H1 (cell line): ENCODE data around the gene VARS2. TPM values are rescaled to one million over a fixed set of nuclear protein-coding genes. Genes with fewer than 3 reads are reported as not detected.

Experiments used
- CTCF ChIA-PET: fragments of 300-600 bp; sonication (Branson Sonifier 250); formaldehyde crosslinking; loops from one replicate; lab custom pipeline; 2021; ENCODE audit not compliant: partially characterized antibody; lab: Charles Lee
- POLR2A ChIA-PET: fragments of 300-600 bp; sonication (Branson Sonifier 250); formaldehyde crosslinking; loops from one replicate; lab custom pipeline; 2021; ENCODE audit warnings: inconsistent platforms; ENCODE audit not compliant: partially characterized antibody; lab: Charles Lee
- DNase-seq, 2 experiments: peaks; one replicate each; pipeline versions ENCODE4 v3.0.0 to v3.0.0-alpha.2; 2010 to 2022; ENCODE audit warnings: low spot score in 2 of 2, low read depth in 1 of 2, mixed read lengths in 1 of 2
- FAIRE-seq: peaks from 2 replicates; lab custom pipeline; 2011; peaks lifted over from hg19 to GRCh38; lab: Jason Lieb, UNC
- H2AFZ ChIP-seq: 2 replicates; pipeline ENCODE4 v1.8.1; 2012; ENCODE audit warnings: low read length, inconsistent platforms
- H2AK5ac ChIP-seq: 2 replicates; pipeline ENCODE4 v1.6.1; 2013; ENCODE audit warnings: low read depth, low read length
- H2BK120ac ChIP-seq: replicated peaks from 2 replicates; pipeline ENCODE3; 2013; ENCODE audit warnings: low read depth, low read length, inconsistent platforms
- H2BK12ac ChIP-seq: 2 replicates; pipeline ENCODE4 v1.6.1; 2013; ENCODE audit warnings: low read depth, low read length
- H2BK15ac ChIP-seq: 2 replicates; pipeline ENCODE4 v1.6.1; 2013; ENCODE audit warnings: low read length
- H2BK20ac ChIP-seq: 2 replicates; pipeline ENCODE4 v1.6.1; 2013; ENCODE audit warnings: low read length
- H2BK5ac ChIP-seq: 2 replicates; pipeline ENCODE4 v1.6.1; 2013; ENCODE audit warnings: low read depth, low read length
- H3K14ac ChIP-seq: 2 replicates; pipeline ENCODE4 v1.6.1; 2013; ENCODE audit warnings: inconsistent platforms; ENCODE audit not compliant: insufficient read length
- H3K18ac ChIP-seq: 2 replicates; pipeline ENCODE4 v1.6.1; 2013; ENCODE audit warnings: low read length; ENCODE audit errors: extremely low read depth
- H3K23ac ChIP-seq: 2 replicates; pipeline ENCODE4 v1.6.1; 2013; ENCODE audit warnings: inconsistent platforms; ENCODE audit not compliant: insufficient read length
- H3K23me2 ChIP-seq: 2 replicates; pipeline ENCODE4 v1.6.1; 2013; ENCODE audit warnings: low read depth, low read length
- H3K27ac ChIP-seq: 2 replicates; pipeline ENCODE4 v1.6.1; 2011; ENCODE audit warnings: low read depth, low read length, inconsistent platforms
- H3K27me3 ChIP-seq, 4 experiments: replicated peaks in 1 of 4; 1 replicate in 1 of 4; 2 replicates in 3 of 4; pipeline versions ENCODE4 v1.6.1 to v1.8.1; 2011 to 2013; ENCODE audit warnings: low read length in 3 of 4, mild to moderate bottlenecking in 3 of 4, inconsistent platforms in 2 of 4, mixed read lengths in 2 of 4, moderate library complexity in 1 of 4; ENCODE audit not compliant: control insufficient read depth in 3 of 4, insufficient read depth in 3 of 4; ENCODE audit errors: extremely low read depth in 1 of 4
- H3K36me3 ChIP-seq, 4 experiments: 2 replicates each; pipeline versions ENCODE4 v1.6.1 to v1.8.1; 2011 to 2013; ENCODE audit warnings: mild to moderate bottlenecking in 4 of 4, low read length in 3 of 4, moderate library complexity in 2 of 4, control low read depth in 1 of 4, inconsistent platforms in 1 of 4; ENCODE audit not compliant: insufficient read depth in 4 of 4, control insufficient read depth in 2 of 4
- H3K4ac ChIP-seq: replicated peaks from 2 replicates; pipeline ENCODE3; 2013; ENCODE audit warnings: low read length, low read depth, mixed read lengths, inconsistent platforms; ENCODE audit not compliant: insufficient read length
- H3K4me1 ChIP-seq, 4 experiments: replicated peaks in 1 of 4; 1 replicate in 1 of 4; 2 replicates in 3 of 4; pipeline versions ENCODE4 v1.6.1 to v1.8.1; 2011 to 2013; ENCODE audit warnings: low read length in 3 of 4, inconsistent platforms in 2 of 4, mixed read lengths in 1 of 4; ENCODE audit not compliant: insufficient read depth in 4 of 4, control insufficient read depth in 3 of 4
- H3K4me2 ChIP-seq, 2 experiments: 2 replicates each; pipeline versions ENCODE4 v1.6.1 to v1.8.1; 2011 to 2013; ENCODE audit warnings: low read depth in 2 of 2, low read length in 2 of 2, control low read depth in 1 of 2, inconsistent platforms in 1 of 2, mild to moderate bottlenecking in 1 of 2; ENCODE audit not compliant: insufficient read depth in 1 of 2
- H3K4me3 ChIP-seq, 4 experiments: fragments of 200-600, 300-600 bp in 1 of 4; sonication (generic), shearing (Covaris generic), sonication (Bioruptor Twin) in 1 of 4; 2 replicates each; pipeline versions ENCODE4 v1.5.1 to v1.8.1; 2011 to 2016; ENCODE audit warnings: low read length in 4 of 4, low read depth in 3 of 4, control low read depth in 2 of 4, inconsistent platforms in 2 of 4, mild to moderate bottlenecking in 2 of 4, mixed read lengths in 1 of 4, moderate library complexity in 1 of 4; ENCODE audit not compliant: insufficient read depth in 2 of 4; ENCODE audit errors: extremely low read depth in 1 of 4
- H3K56ac ChIP-seq: replicated peaks from 2 replicates; pipeline ENCODE3; 2013; ENCODE audit warnings: low read depth, mild to moderate bottlenecking, mixed read lengths, low read length, inconsistent platforms; ENCODE audit not compliant: insufficient read length
- H3K79me1 ChIP-seq: 2 replicates; pipeline ENCODE4 v1.6.1; 2013; ENCODE audit warnings: low read depth, low read length, control low read depth
- H3K79me2 ChIP-seq, 2 experiments: 2 replicates each; pipeline versions ENCODE4 v1.6.1 to v1.8.1; 2012 to 2013; ENCODE audit warnings: low read length in 2 of 2, mild to moderate bottlenecking in 2 of 2, inconsistent platforms in 1 of 2; ENCODE audit not compliant: insufficient read depth in 2 of 2, control insufficient read depth in 1 of 2
- H3K9ac ChIP-seq, 4 experiments: replicated peaks in 1 of 4; 1 replicate in 1 of 4; 2 replicates in 3 of 4; pipeline versions ENCODE4 v1.6.1 to v1.8.1; 2011 to 2013; ENCODE audit warnings: low read depth in 3 of 4, low read length in 3 of 4, control low read depth in 2 of 4, mild to moderate bottlenecking in 2 of 4, moderate library complexity in 2 of 4, inconsistent platforms in 1 of 4; ENCODE audit errors: extremely low read depth in 1 of 4
- H3K9me3 ChIP-seq, 2 experiments: 2 replicates each; pipeline versions ENCODE4 v1.6.1 to v1.8.1; 2012 to 2013; ENCODE audit warnings: mild to moderate bottlenecking in 2 of 2, moderate library complexity in 2 of 2, control low read depth in 1 of 2, inconsistent platforms in 1 of 2, low read depth in 1 of 2, low read length in 1 of 2, mixed read lengths in 1 of 2; ENCODE audit not compliant: insufficient read depth in 2 of 2
- H4K20me1 ChIP-seq, 2 experiments: replicated peaks in 1 of 2; 2 replicates each; pipeline versions ENCODE3 to v1.8.1; 2011 to 2013; ENCODE audit warnings: inconsistent platforms in 2 of 2, low read length in 2 of 2, mild to moderate bottlenecking in 1 of 2; ENCODE audit not compliant: insufficient read depth in 2 of 2, control insufficient read depth in 1 of 2
- H4K5ac ChIP-seq: 2 replicates; pipeline ENCODE4 v1.6.1; 2013; ENCODE audit warnings: low read length, low read depth, mixed read lengths, inconsistent platforms; ENCODE audit not compliant: insufficient read length
- H4K8ac ChIP-seq: 2 replicates; pipeline ENCODE4 v1.8.0; 2013; ENCODE audit warnings: mild to moderate bottlenecking, moderate library complexity, low read length, inconsistent platforms; ENCODE audit not compliant: insufficient read depth; ENCODE audit errors: extremely low read depth
- H4K91ac ChIP-seq: replicated peaks from 2 replicates; pipeline ENCODE3; 2013; ENCODE audit warnings: low read length, mixed read lengths, inconsistent platforms; ENCODE audit not compliant: insufficient read length
- POLR2AphosphoS5 ChIP-seq: IDR thresholded peaks from 2 replicates; pipeline ENCODE4 v1.6.1; 2011; ENCODE audit warnings: low read depth, low read length
- WGBS, 2 experiments: shearing (Covaris generic) in 1 of 2; methylation state at CpG; one replicate each; pipeline versions ENCODE4 v1.1.6 to v1.1.7; 2013 to 2015; ENCODE audit warnings: low lambda C conversion rate in 2 of 2, mixed read lengths in 2 of 2, inconsistent platforms in 1 of 2, low coverage in 1 of 2, missing lambda C conversion rate in 1 of 2; ENCODE audit not compliant: insufficient replicate concordance in 2 of 2, insufficient coverage in 1 of 2, insufficient read length in 1 of 2; ENCODE audit errors: extremely low coverage in 1 of 2, missing lambda C conversion rate in 1 of 2; 5-methylcytosine and 5-hydroxymethylcytosine counted together
- polyA plus RNA-seq, 7 experiments: library from polyadenylated mRNA; depleted of rRNA in 3 of 7; stranded (reverse) in 5 of 7; unstranded in 2 of 7; fragments of >200 nt in 5 of 7; fragments of 200-250 nt in 2 of 7; gene quantifications; 1 replicate in 5 of 7; 2 replicates in 1 of 7; 4 replicates in 1 of 7; pipeline versions ENCODE4 v1.2.1 to v1.2.3, GENCODE V29; 2011 to 2013; ENCODE audit warnings: missing spikeins in 2 of 7, mixed read lengths in 2 of 7
- total RNA-seq: library from RNA; stranded (reverse); fragmentation: NEBNext Ultra II Directional; extraction: Animal tissue kit (Norgen Biotek cat#: 25700); gene quantifications from 2 replicates; pipeline ENCODE4 v1.2.1, GENCODE V29; 2021

Gene VARS2
- total and polyA plus RNA-seq, 2 of the 8 experiments (the other 6 are each of a cell fraction or from before 2014, with no cell fraction given) = 26.8 to 47.7 TPM

DNA sequence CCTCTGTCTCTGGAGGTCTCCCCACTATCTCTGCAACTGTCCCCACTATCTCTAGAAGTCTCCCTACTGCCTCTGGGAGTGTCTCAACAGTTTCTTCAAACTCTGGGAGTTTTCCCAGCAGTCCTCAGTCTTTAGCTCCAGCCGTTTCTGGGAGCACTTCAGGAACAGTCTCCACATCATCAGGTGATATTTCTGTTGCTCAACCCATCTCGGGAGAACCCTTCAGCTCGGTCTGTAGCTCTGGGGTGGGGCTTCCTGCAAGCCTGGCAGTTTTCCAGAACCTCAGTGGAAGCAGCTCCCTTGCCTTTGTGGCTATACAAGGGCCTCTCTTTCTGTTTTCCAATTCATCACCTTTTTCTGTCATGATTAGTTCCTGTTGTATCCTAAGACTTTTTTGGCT, 21.0 kb downstream of the VARS2 start:
- no peaks in the 10 kb centered on the region; a peak in 1 of 7 replicates for H3K27me3 ChIP-seq
- no peak overlapping the region for H4K5ac ChIP-seq
- POLR2A ChIA-PET = interaction anchor here (0.8 to 1.0 kb wide), 2 partner anchors 19 to 24 kb away, joined by 3 read pairs; no protein-coding TSS in a partner anchor
- H3K56ac ChIP-seq = no peak overlapping the region
- no peak overlapping the region for H2BK5ac ChIP-seq
- H4K20me1 ChIP-seq = no peaks in the 10 kb centered on the region
- H2AFZ ChIP-seq = no peak overlapping the region
- CTCF ChIA-PET = interaction anchor here (0.7 to 2.3 kb wide), 5 partner anchors 9 to 213 kb away, joined by 3 to 8 read pairs (median 3); no protein-coding TSS in a partner anchor
- no peak overlapping the region for H2BK12ac ChIP-seq
- H3K4me3 ChIP-seq = no peak overlapping the region
- H2AK5ac ChIP-seq = no peak overlapping the region
- H3K4me2 ChIP-seq = no peak overlapping the region
- no peak overlapping the region for H2BK15ac ChIP-seq
- H3K9ac ChIP-seq = no peak overlapping the region
- H3K36me3 ChIP-seq = no peaks in the 10 kb centered on the region
- H4K91ac ChIP-seq = no peak overlapping the region
- no peak overlapping the region for H2BK20ac ChIP-seq
- H3K9me3 ChIP-seq = no peaks in the 10 kb centered on the region
- H3K14ac ChIP-seq = no peak overlapping the region
- no peak overlapping the region for H4K8ac ChIP-seq
- peaks cover 0 to 9% (median 0%) of the 10 kb centered on the region in 4 experiments; a peak in 1 of 7 replicates for H3K4me1 ChIP-seq
- H3K4ac ChIP-seq = no peak overlapping the region
- H3K23ac ChIP-seq = no peak overlapping the region
- no peak overlapping the region for H3K27ac ChIP-seq
- no peak for DNase-seq
- H3K23me2 ChIP-seq = 0 out of 2 replicates have a peak, but pooled peaks cover 4% of the 10 kb centered on the region
- H3K79me1 ChIP-seq = no peaks in the 10 kb centered on the region
- H3K79me2 ChIP-seq = no peaks in the 10 kb centered on the region
- H2BK120ac ChIP-seq = no peak overlapping the region
- FAIRE-seq = no peak
- TF ChIP-seq POLR2AphosphoS5 = no peak
- H3K18ac ChIP-seq = no peak overlapping the region
- 90% methylated on average over 3 of the region's 3 CpGs; no CpG with 5 or more reads in 1 of the 2 experiments for WGBS, 2 experiments
